ENCODE measurements around the gene PRKAR1B. TPM values are rescaled to one million over a fixed set of nuclear protein-coding genes. Genes with fewer than 3 reads are reported as not detected.

Gene PRKAR1B
- total RNA-seq, 1 experiment from 2014 or later = 43.3 TPM

GRCh38 chr7:544338-545221 is 182.5 kb downstream of the PRKAR1B start:
- no peak overlapping the region for H3K27ac ChIP-seq (ENCODE audit: insufficient read length, low read depth, low read length)
- H3K36me3 Mint-ChIP-seq (ENCODE audit: insufficient read depth in 1 of 3, low read depth in 3 of 3) = peaks cover 0 to 4% (median 0%) of the 10 kb centered on the region in 3 experiments; a peak in 2 of 7 replicates

More at GRCh38 chr7:544338-545221, 182.5 kb downstream of the PRKAR1B start:
- Histone ChIP-seq H2BK12ac (ENCODE audit: insufficient read length, low read depth, low read length) (no peak overlapping the region), H3K4ac (ENCODE audit: low read depth, low read length) (no peak overlapping the region), H3K56ac (ENCODE audit: insufficient read length, low read depth, low read length) (no peak overlapping the region), H2BK5ac (ENCODE audit: insufficient read length, low read length) (no peak overlapping the region), H3K9me3 (ENCODE audit: control insufficient read depth, low read depth, low read length) (no peaks in the 10 kb centered on the region), H4K8ac (replicated peaks; ENCODE audit: insufficient read length, low read depth, low read length) (no peak overlapping the region), H3K79me1 (ENCODE audit: insufficient read depth, low read depth, low read length, poor library complexity, severe bottlenecking) (no peaks in the 10 kb centered on the region), H3T11ph (ENCODE audit: low read length) (no peak overlapping the region), H3K23ac (ENCODE audit: insufficient read length, low read depth, low read length) (no peak overlapping the region), H3K27me3 (ENCODE audit: insufficient read depth, low read length) (no peaks in the 10 kb centered on the region), H3K23me2 (ENCODE audit: insufficient read length, low read depth, low read length, poor library complexity, severe bottlenecking) (no peaks in the 10 kb centered on the region), H2BK120ac (ENCODE audit: low read depth, low read length, poor library complexity, severe bottlenecking) (no peak overlapping the region), H3K9ac (ENCODE audit: extremely low read depth, insufficient read length, low read length) (no peak overlapping the region), H4K20me1 (ENCODE audit: control insufficient read depth, insufficient read depth, insufficient read length) (no peaks in the 10 kb centered on the region), H3K79me2 (ENCODE audit: insufficient read depth, low read length) (no peaks in the 10 kb centered on the region), H2AFZ (ENCODE audit: low read length) (no peak overlapping the region), H3K4me2 (ENCODE audit: insufficient read depth, insufficient read length, low read length) (no peak overlapping the region), H2BK15ac (ENCODE audit: low read depth, low read length) (no peak overlapping the region), H2BK20ac (ENCODE audit: low read depth, low read length, poor library complexity, severe bottlenecking) (no peak overlapping the region), H3K4me1 (ENCODE audit: insufficient read depth, low read length) (no peaks in the 10 kb centered on the region), H4K5ac (ENCODE audit: insufficient read length, low read depth, low read length) (no peak overlapping the region), H3K18ac (ENCODE audit: insufficient read length, low read depth, low read length) (no peak overlapping the region), H4K91ac (ENCODE audit: insufficient read length, low read depth, low read length) (no peak overlapping the region), H3K14ac (ENCODE audit: insufficient read depth, low read length) (no peak overlapping the region), H2AK5ac (ENCODE audit: insufficient read length, low read length) (no peak overlapping the region)
- Mint-ChIP-seq H3K4me1 (peaks cover 6 to 8% of the 10 kb centered on the region in 2 experiments), H3K9me3 (no peaks in the 10 kb centered on the region), H3K27ac (no peak overlapping the region), H3K27me3 (ENCODE audit: low read depth) (peaks cover 5% of the 10 kb centered on the region), H3K4me3 (no peak overlapping the region)
- TF ChIP-seq, protein P1, sequence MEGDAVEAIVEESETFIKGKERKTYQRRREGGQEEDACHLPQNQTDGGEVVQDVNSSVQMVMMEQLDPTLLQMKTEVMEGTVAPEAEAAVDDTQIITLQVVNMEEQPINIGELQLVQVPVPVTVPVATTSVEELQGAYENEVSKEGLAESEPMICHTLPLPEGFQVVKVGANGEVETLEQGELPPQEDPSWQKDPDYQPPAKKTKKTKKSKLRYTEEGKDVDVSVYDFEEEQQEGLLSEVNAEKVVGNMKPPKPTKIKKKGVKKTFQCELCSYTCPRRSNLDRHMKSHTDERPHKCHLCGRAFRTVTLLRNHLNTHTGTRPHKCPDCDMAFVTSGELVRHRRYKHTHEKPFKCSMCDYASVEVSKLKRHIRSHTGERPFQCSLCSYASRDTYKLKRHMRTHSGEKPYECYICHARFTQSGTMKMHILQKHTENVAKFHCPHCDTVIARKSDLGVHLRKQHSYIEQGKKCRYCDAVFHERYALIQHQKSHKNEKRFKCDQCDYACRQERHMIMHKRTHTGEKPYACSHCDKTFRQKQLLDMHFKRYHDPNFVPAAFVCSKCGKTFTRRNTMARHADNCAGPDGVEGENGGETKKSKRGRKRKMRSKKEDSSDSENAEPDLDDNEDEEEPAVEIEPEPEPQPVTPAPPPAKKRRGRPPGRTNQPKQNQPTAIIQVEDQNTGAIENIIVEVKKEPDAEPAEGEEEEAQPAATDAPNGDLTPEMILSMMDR (conservative IDR thresholded peaks at IDR 0.05) = no peak
- no CpG with 5 or more reads among the region's 18 CpGs for WGBS (ENCODE audit: extremely low coverage, insufficient read length, low lambda C conversion rate)
- no peak for DNase-seq
